HCT116 (cell line): Measurements from ENCODE around the gene PLAGL1. TPM values are rescaled to one million over a fixed set of nuclear protein-coding genes. Genes with fewer than 3 reads are reported as not detected.

ENCODE experiments used
- ATAC-seq: fragments of 200-7000 bp; cut with Tn5 transposase; 2 replicates; pipeline ENCODE4 v1.9.1; 2020; ENCODE audit warnings: mild to moderate bottlenecking, moderate library complexity
- BruUV-seq: library from RNA; stranded (reverse); fragments of 400-500 nt; replicated peaks from 2 replicates; lab custom pipeline; 2021; lab: Mats Ljungman, UMichigan
- CTCF ChIA-PET: fragments of 300-600 bp; sonication (Branson Sonifier 250); formaldehyde crosslinking; loops from one replicate; lab custom pipeline; 2021; ENCODE audit warnings: antibody characterized with exemption; lab: Charles Lee
- POLR2A ChIA-PET: fragments of 300-600, 350-600 bp; sonication (Branson Sonifier 250); formaldehyde crosslinking; loops from one replicate; lab custom pipeline; 2021; ENCODE audit warnings: antibody characterized with exemption; lab: Charles Lee
- RAD21 ChIA-PET, 2 experiments: fragments of 300-600 bp; sonication (Branson Sonifier 250); formaldehyde crosslinking; loops; one replicate each; lab custom pipeline; 2023; ENCODE audit warnings: low total read pairs in 2 of 2; ENCODE audit not compliant: uncharacterized antibody in 2 of 2, unreplicated experiment in 2 of 2, low non-redundant PET in 1 of 2; lab: Charles Lee
- DNase-seq: peaks from one replicate; pipeline ENCODE4 v3.0.0-alpha.2; 2010; ENCODE audit warnings: low read depth, low spot score
- H2AFZ ChIP-seq: fragments of 200-600 bp; shearing (Covaris generic), sonication (generic); 2 replicates; pipeline ENCODE4 v1.6.1; 2017; ENCODE audit warnings: low read depth, mixed run types, mixed read lengths, antibody characterized with exemption, low read length; ENCODE audit not compliant: poor library complexity, severe bottlenecking
- H3K27ac ChIP-seq: 2 replicates; pipeline ENCODE4 v1.5.1; 2012; ENCODE audit warnings: low read depth, low read length
- H3K27me3 ChIP-seq: fragments of 200-600 bp; sonication (generic); 2 replicates; pipeline ENCODE4 v1.6.1; 2016; ENCODE audit warnings: mixed run types, low read length, mixed read lengths; ENCODE audit not compliant: insufficient read depth
- H3K36me3 ChIP-seq, 2 experiments: fragments of 200-500 bp in 1 of 2; fragments of 200-600 bp in 1 of 2; sonication (Bioruptor generic) in 1 of 2; sonication (generic) in 1 of 2; 2 replicates each; pipeline versions ENCODE4 v1.5.1 to v1.6.1; 2014 to 2016; ENCODE audit warnings: low read length in 2 of 2, inconsistent platforms in 1 of 2, mixed read lengths in 1 of 2, mixed run types in 1 of 2; ENCODE audit not compliant: insufficient read depth in 2 of 2, control insufficient read depth in 1 of 2
- H3K4me1 ChIP-seq, 2 experiments: fragments of 200-600 bp in 1 of 2; sonication (generic) in 1 of 2; 2 replicates each; pipeline versions ENCODE4 v1.5.1 to v1.6.1; 2012 to 2017; ENCODE audit warnings: low read length in 2 of 2, inconsistent platforms in 1 of 2, mild to moderate bottlenecking in 1 of 2, mixed read lengths in 1 of 2, mixed run types in 1 of 2, moderate library complexity in 1 of 2; ENCODE audit not compliant: insufficient read depth in 2 of 2, control insufficient read depth in 1 of 2
- H3K4me2 ChIP-seq: fragments of 200-600 bp; sonication (generic); 2 replicates; pipeline ENCODE4 v1.6.1; 2017; ENCODE audit warnings: mixed run types, low read length, mixed read lengths
- H3K4me3 ChIP-seq, 2 experiments: fragments of 200-600 bp in 1 of 2; sonication (generic) in 1 of 2; replicated peaks in 1 of 2; 2 replicates each; pipeline ENCODE4 v1.5.1; 2011 to 2016; ENCODE audit warnings: low read length in 2 of 2, control low read depth in 1 of 2, low read depth in 1 of 2, mild to moderate bottlenecking in 1 of 2, mixed read lengths in 1 of 2, mixed run types in 1 of 2
- H3K79me2 ChIP-seq: fragments of 200-600 bp; sonication (generic); 2 replicates; pipeline ENCODE4 v1.6.1; 2017; ENCODE audit warnings: mild to moderate bottlenecking, mixed run types, low read length, moderate library complexity, mixed read lengths; ENCODE audit not compliant: insufficient read depth
- H3K9ac ChIP-seq: fragments of 200-600 bp; sonication (generic); 2 replicates; pipeline ENCODE4 v1.6.1; 2016; ENCODE audit warnings: low read length, mixed read lengths
- H3K9me2 ChIP-seq: fragments of 200-600 bp; sonication (generic), shearing (Covaris generic); 2 replicates; pipeline ENCODE4 v1.6.1; 2017; ENCODE audit warnings: mixed run types, mild to moderate bottlenecking, moderate library complexity; ENCODE audit not compliant: insufficient read depth
- H3K9me3 ChIP-seq, 2 experiments: fragments of 200-500 bp in 1 of 2; fragments of 200-600 bp in 1 of 2; sonication (Bioruptor generic) in 1 of 2; sonication (generic) in 1 of 2; 2 replicates each; pipeline ENCODE4 v1.6.1; 2014 to 2017; ENCODE audit warnings: low read length in 2 of 2, mixed read lengths in 2 of 2, inconsistent platforms in 1 of 2, low read depth in 1 of 2, mild to moderate bottlenecking in 1 of 2, mixed run types in 1 of 2, moderate library complexity in 1 of 2; ENCODE audit not compliant: control insufficient read depth in 1 of 2, insufficient read depth in 1 of 2
- H4K20me1 ChIP-seq: fragments of 200-600 bp; sonication (generic), shearing (Covaris generic); 2 replicates; pipeline ENCODE4 v1.6.1; 2017; ENCODE audit warnings: mixed run types, mild to moderate bottlenecking, moderate library complexity; ENCODE audit not compliant: insufficient read depth
- CEBPB ChIP-seq: IDR thresholded peaks from 2 replicates; pipeline ENCODE4 v1.6.1; 2012; ENCODE audit warnings: low read depth
- EZH2 ChIP-seq: fragments of 200-600 bp; sonication (generic); IDR thresholded peaks from 2 replicates; pipeline ENCODE4 v1.6.1; 2017; ENCODE audit warnings: antibody characterized with exemption, mixed run types
- EZH2phosphoT487 ChIP-seq: fragments of 200-600 bp; IDR thresholded peaks from 2 replicates; pipeline ENCODE4 v1.6.1; 2018; ENCODE audit warnings: antibody characterized with exemption, borderline replicate concordance
- FOSL1 ChIP-seq: IDR thresholded peaks from 2 replicates; pipeline ENCODE4 v1.6.1; 2012; ENCODE audit warnings: low read depth
- JUND ChIP-seq: IDR thresholded peaks from 2 replicates; pipeline ENCODE4 v1.6.1; 2012
- POLR2A ChIP-seq: IDR thresholded peaks from 2 replicates; pipeline ENCODE4 v1.7.0; 2011; ENCODE audit warnings: borderline replicate concordance; ENCODE audit not compliant: insufficient read depth, insufficient read length; ENCODE audit errors: extremely low read depth
- POLR2AphosphoS5 ChIP-seq: IDR thresholded peaks from 2 replicates; pipeline ENCODE4 v1.6.1; 2011; ENCODE audit warnings: mild to moderate bottlenecking, low read depth, low read length, moderate library complexity
- RAD21 ChIP-seq: IDR thresholded peaks from 2 replicates; pipeline ENCODE4 v1.6.1; 2012; ENCODE audit warnings: low read depth, mild to moderate bottlenecking
- SP1 ChIP-seq: IDR thresholded peaks from 2 replicates; pipeline ENCODE4 v1.6.1; 2012; ENCODE audit warnings: low read depth
- SRF ChIP-seq: IDR thresholded peaks from 2 replicates; pipeline ENCODE4 v1.6.1; 2012; ENCODE audit warnings: low read depth
- TCF7L2 ChIP-seq: IDR thresholded peaks from 2 replicates; pipeline ENCODE4 v1.7.0; 2011; ENCODE audit warnings: borderline replicate concordance, inconsistent platforms; ENCODE audit not compliant: insufficient read depth, insufficient read length; ENCODE audit errors: extremely low read depth
- intact Hi-C: fragments of 100-400 bp; cut with micrococcal nuclease; formaldehyde crosslinking; loops from 2 replicates; pipeline ENCODE4 v1.10.0; 2022
- total RNA-seq: library from RNA; stranded (reverse); gene quantifications from one replicate; pipeline ENCODE4 v1.2.1, GENCODE V29; 2021; ENCODE audit not compliant: unreplicated experiment
- TF ChIP-seq, protein P1 (sequence below): IDR thresholded peaks from 2 replicates; pipeline ENCODE4 v1.6.1; 2012; ENCODE audit warnings: low read depth
- TF ChIP-seq, protein P2 (sequence below): IDR thresholded peaks from 2 replicates; pipeline ENCODE4 v1.6.1; 2012

PLAGL1 gene
- total RNA-seq, 1 experiment from 2014 or later = 35.6 TPM

DNA sequence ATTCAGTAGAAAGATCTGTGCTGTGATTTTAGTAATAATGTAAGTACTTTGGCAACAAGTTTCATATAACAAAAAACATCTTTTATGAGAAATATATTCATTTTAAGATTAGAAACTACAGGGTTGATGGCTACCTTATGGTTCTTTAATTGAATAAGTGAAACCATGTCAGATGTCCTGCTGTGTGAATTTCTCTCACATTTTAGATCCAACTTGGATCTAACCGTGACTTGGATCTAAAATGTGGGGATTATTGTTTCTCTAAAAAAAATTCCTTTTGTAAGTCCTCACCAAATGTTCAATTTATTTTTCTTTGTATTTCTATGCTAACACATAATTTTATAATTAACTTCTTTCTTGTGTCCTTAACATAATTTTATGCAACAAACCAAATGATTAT is 113.4 kb downstream of the PLAGL1 start:
- H3K9ac ChIP-seq = no peak overlapping the region
- BruUV-seq = no TSS peak
- DNase-seq = no peak
- TF ChIP-seq POLR2AphosphoS5 = no peak
- no peak for TF ChIP-seq RAD21
- no peak for TF ChIP-seq EZH2
- TF ChIP-seq POLR2A = no peak
- TF ChIP-seq FOSL1 = no peak
- TF ChIP-seq TCF7L2 = no peak
- TF ChIP-seq SP1 = no peak
- no peak for TF ChIP-seq JUND
- no peak for TF ChIP-seq CEBPB
- TF ChIP-seq SRF = no peak
- TF ChIP-seq, protein P1, sequence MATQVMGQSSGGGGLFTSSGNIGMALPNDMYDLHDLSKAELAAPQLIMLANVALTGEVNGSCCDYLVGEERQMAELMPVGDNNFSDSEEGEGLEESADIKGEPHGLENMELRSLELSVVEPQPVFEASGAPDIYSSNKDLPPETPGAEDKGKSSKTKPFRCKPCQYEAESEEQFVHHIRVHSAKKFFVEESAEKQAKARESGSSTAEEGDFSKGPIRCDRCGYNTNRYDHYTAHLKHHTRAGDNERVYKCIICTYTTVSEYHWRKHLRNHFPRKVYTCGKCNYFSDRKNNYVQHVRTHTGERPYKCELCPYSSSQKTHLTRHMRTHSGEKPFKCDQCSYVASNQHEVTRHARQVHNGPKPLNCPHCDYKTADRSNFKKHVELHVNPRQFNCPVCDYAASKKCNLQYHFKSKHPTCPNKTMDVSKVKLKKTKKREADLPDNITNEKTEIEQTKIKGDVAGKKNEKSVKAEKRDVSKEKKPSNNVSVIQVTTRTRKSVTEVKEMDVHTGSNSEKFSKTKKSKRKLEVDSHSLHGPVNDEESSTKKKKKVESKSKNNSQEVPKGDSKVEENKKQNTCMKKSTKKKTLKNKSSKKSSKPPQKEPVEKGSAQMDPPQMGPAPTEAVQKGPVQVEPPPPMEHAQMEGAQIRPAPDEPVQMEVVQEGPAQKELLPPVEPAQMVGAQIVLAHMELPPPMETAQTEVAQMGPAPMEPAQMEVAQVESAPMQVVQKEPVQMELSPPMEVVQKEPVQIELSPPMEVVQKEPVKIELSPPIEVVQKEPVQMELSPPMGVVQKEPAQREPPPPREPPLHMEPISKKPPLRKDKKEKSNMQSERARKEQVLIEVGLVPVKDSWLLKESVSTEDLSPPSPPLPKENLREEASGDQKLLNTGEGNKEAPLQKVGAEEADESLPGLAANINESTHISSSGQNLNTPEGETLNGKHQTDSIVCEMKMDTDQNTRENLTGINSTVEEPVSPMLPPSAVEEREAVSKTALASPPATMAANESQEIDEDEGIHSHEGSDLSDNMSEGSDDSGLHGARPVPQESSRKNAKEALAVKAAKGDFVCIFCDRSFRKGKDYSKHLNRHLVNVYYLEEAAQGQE = no peak
- TF ChIP-seq EZH2phosphoT487 = no peak
- TF ChIP-seq, protein P2, sequence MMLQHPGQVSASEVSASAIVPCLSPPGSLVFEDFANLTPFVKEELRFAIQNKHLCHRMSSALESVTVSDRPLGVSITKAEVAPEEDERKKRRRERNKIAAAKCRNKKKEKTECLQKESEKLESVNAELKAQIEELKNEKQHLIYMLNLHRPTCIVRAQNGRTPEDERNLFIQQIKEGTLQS = no peak
- no peak overlapping the region for H3K4me2 ChIP-seq
- H3K9me2 ChIP-seq = no peaks in the 10 kb centered on the region
- no peaks in the 10 kb centered on the region for H3K9me3 ChIP-seq
- H3K27ac ChIP-seq = no peak overlapping the region
- H3K27me3 ChIP-seq = no peaks in the 10 kb centered on the region
- ChIA-PET POLR2A (no interaction called here), RAD21 (no interaction called here), CTCF (no interaction called here)
- H2AFZ ChIP-seq = no peak overlapping the region
- no peaks in the 10 kb centered on the region for H4K20me1 ChIP-seq
- no peaks in the 10 kb centered on the region for H3K36me3 ChIP-seq
- H3K4me1 ChIP-seq = no peaks in the 10 kb centered on the region
- ATAC-seq = no peak
- intact Hi-C loops = no loop called here
- no peak overlapping the region for H3K4me3 ChIP-seq
- H3K79me2 ChIP-seq = no peaks in the 10 kb centered on the region

Other genes with a start within 250 kb of the PLAGL1 start
- gene LTV1, start 164.9 kb downstream of the PLAGL1 start, total RNA-seq = 40.3 TPM
- gene ZC2HC1B, start 143.8 kb downstream of the PLAGL1 start, total RNA-seq = not detected
- 173 TPM for gene SF3B5, start 87.3 kb upstream of the PLAGL1 start, total RNA-seq
- gene STX11, start 142.3 kb upstream of the PLAGL1 start, total RNA-seq = 0.69 TPM